LNCaP clone FGC (cell line): ENCODE results near the gene ADGRB3.

Experiments
- DNase-seq: peaks from one replicate; pipeline ENCODE4 v3.0.0-alpha.2; 2011; ENCODE audit warnings: low read depth
- H3K4me3 ChIP-seq: 2 replicates; pipeline ENCODE4 v1.5.1; 2011; ENCODE audit warnings: mild to moderate bottlenecking, low read depth, low read length, control low read depth
- TF ChIP-seq, protein P1 (sequence below): IDR thresholded peaks from 2 replicates; pipeline ENCODE4 v1.5.1; 2012; ENCODE audit warnings: mild to moderate bottlenecking; ENCODE audit not compliant: control insufficient read depth, insufficient read depth; ENCODE audit errors: extremely low read depth

Gene ADGRB3

DNA sequence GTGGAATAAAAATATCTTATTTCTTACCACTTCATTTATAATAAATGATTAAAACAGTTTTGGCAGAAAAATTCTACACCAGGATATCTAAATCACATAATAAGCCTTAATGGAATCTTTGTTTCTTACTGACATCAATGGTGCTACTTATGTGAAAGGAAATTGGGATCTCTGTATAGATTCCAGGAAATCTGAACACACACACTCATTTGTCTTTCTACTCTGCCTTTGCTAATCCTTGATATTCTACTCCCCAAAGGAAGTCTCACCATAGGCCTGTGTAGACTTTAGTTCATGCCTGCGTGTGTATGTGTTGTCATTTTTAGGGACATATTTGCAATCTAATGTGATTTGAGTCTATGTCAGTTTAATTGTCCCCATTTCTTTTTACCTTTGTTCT, 7.9 kb downstream of the ADGRB3 start:
- DNase-seq = no peak
- H3K4me3 ChIP-seq = no peak overlapping the region
- TF ChIP-seq, protein P1, sequence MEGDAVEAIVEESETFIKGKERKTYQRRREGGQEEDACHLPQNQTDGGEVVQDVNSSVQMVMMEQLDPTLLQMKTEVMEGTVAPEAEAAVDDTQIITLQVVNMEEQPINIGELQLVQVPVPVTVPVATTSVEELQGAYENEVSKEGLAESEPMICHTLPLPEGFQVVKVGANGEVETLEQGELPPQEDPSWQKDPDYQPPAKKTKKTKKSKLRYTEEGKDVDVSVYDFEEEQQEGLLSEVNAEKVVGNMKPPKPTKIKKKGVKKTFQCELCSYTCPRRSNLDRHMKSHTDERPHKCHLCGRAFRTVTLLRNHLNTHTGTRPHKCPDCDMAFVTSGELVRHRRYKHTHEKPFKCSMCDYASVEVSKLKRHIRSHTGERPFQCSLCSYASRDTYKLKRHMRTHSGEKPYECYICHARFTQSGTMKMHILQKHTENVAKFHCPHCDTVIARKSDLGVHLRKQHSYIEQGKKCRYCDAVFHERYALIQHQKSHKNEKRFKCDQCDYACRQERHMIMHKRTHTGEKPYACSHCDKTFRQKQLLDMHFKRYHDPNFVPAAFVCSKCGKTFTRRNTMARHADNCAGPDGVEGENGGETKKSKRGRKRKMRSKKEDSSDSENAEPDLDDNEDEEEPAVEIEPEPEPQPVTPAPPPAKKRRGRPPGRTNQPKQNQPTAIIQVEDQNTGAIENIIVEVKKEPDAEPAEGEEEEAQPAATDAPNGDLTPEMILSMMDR = no peak

- no peak overlapping the region for H3K4me3 ChIP-seq
- DNase-seq = no peak
- TF ChIP-seq, protein P1 = no peak
These were observed 14.6 kb downstream of the ADGRB3 start for GRCh38 chr6:68649669-68650068.

DNA sequence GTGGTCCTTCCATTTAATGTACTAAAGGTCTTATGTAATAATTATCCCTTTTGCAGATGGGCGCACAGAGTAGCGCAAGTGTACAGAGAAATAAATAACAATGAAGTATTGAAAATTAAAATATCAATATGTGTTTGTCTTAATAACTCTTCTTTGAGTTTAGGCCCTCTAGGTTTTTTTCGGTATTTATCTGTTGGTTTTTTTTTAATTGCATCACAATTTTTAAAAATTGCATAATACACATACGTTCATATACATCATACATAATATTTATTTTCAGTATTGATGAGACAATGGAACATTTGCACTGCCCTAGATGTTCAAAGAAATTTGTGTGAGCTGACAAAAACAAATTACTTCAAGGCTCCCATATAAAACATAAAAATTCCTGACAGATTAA, 15.1 kb downstream of the ADGRB3 start:
- no peak overlapping the region for H3K4me3 ChIP-seq
- no peak for DNase-seq
- TF ChIP-seq, protein P1 = no peak

GRCh38 chr6:68651011-68651985, 16.2 kb downstream of the ADGRB3 start:
- DNase-seq = no peak
- H3K4me3 ChIP-seq = no peak overlapping the region
- TF ChIP-seq, protein P1 = no peak

DNA sequence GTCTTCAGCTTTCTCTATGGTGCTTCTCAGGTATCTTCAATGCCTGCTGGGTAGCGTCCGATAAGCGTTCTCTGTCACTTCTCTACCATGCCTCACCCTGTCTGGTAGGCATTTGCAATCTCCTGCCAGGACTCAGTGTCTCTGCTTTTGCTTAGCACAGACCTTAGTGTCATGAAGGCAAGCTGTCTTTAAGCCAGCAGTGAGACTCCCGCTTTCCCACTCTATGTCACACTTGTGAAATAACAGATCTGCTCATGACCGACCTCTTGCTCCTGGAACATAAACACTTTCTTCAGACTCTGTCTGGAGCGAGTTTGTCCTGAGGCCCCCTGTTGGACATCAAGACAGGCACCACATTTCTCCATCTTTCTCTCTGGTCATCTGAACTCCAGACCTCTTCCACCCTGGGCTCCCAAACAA, 17.0 kb downstream of the ADGRB3 start:
- DNase-seq = no peak
- TF ChIP-seq, protein P1 = no peak

GRCh38 chr6:68653074-68653705, 18.1 kb downstream of the ADGRB3 start:
- DNase-seq = no peak
- H3K4me3 ChIP-seq = no peak overlapping the region
- TF ChIP-seq, protein P1 = no peak

More for the DNA sequence above, 17.0 kb downstream of the ADGRB3 start:
- no peak overlapping the region for H3K4me3 ChIP-seq
